ENCODE data around the gene PLK5.

- TF ChIP-seq TAF1 (IDR thresholded peaks at IDR 0.05; ENCODE audit: borderline replicate concordance, low read depth, low read length) = no peak
- TF ChIP-seq POLR2AphosphoS5 (IDR thresholded peaks at IDR 0.05; ENCODE audit: low read depth, low read length) = no peak
- TF ChIP-seq POLR2A (IDR thresholded peaks at IDR 0.05; ENCODE audit: low read depth, low read length) = no peak
These were observed 11.0 kb upstream of the PLK5 start, which contains the start of gene ADAMTSL5 for GRCh38 chr19:1512671-1513498.
